Astrocyte (in vitro differentiated cells and primary cell): ENCODE measurements around the gene OR14C36. TPM values are rescaled to one million over a fixed set of nuclear protein-coding genes. Genes with fewer than 3 reads are reported as not detected.
"Not testable (repeated sequence)": the region's sequence is repeated elsewhere in the genome, so short reads cannot be mapped to it uniquely, and the experiment has no call there.

Experiments used
- DNase-seq: peaks from one replicate; pipeline ENCODE4 v3.0.0-alpha.2; 2010; ENCODE audit warnings: low read depth
- FAIRE-seq: peaks from 2 replicates; lab custom pipeline; 2011; peaks lifted over from hg19 to GRCh38; lab: Jason Lieb, UNC
- H2AFZ ChIP-seq: 2 replicates; pipeline ENCODE4 v1.6.0; 2012; ENCODE audit warnings: low read depth, low read length, inconsistent platforms
- H3K27ac ChIP-seq: 2 replicates; pipeline ENCODE4 v1.5.1; 2011; ENCODE audit warnings: low read depth, low read length, inconsistent platforms
- H3K27me3 ChIP-seq: 2 replicates; pipeline ENCODE4 v1.6.0; 2011; ENCODE audit warnings: low read length, inconsistent platforms; ENCODE audit not compliant: insufficient read depth
- H3K36me3 ChIP-seq: 2 replicates; pipeline ENCODE4 v1.5.1; 2011; ENCODE audit warnings: low read length, inconsistent platforms; ENCODE audit not compliant: insufficient read depth
- H3K4me1 ChIP-seq: 2 replicates; pipeline ENCODE4 v1.5.1; 2011; ENCODE audit warnings: low read length, inconsistent platforms; ENCODE audit not compliant: insufficient read depth
- H3K4me2 ChIP-seq: 2 replicates; pipeline ENCODE4 v1.6.0; 2012; ENCODE audit warnings: low read length, inconsistent platforms
- H3K4me3 ChIP-seq: 2 replicates; pipeline ENCODE4 v1.5.1; 2011; ENCODE audit warnings: low read depth, mild to moderate bottlenecking, low read length, inconsistent platforms; ENCODE audit not compliant: insufficient read depth
- H3K79me2 ChIP-seq: 2 replicates; pipeline ENCODE4 v1.6.0; 2012; ENCODE audit warnings: mild to moderate bottlenecking, low read length, inconsistent platforms; ENCODE audit not compliant: insufficient read depth
- H3K9ac ChIP-seq: 2 replicates; pipeline ENCODE4 v1.6.0; 2012; ENCODE audit warnings: mild to moderate bottlenecking, low read length, inconsistent platforms
- H3K9me3 ChIP-seq: 2 replicates; pipeline ENCODE4 v1.5.1; 2012; ENCODE audit warnings: low read depth, mild to moderate bottlenecking, low read length, inconsistent platforms; ENCODE audit not compliant: insufficient read depth
- H4K20me1 ChIP-seq: 2 replicates; pipeline ENCODE4 v1.6.0; 2012; ENCODE audit warnings: low read length, inconsistent platforms; ENCODE audit not compliant: insufficient read depth
- H3K27ac Mint-ChIP-seq: one replicate; pipeline ENCODE4 v1.8.0; 2021; ENCODE audit warnings: mild to moderate bottlenecking, mixed read lengths; ENCODE audit not compliant: unreplicated experiment
- H3K27me3 Mint-ChIP-seq: one replicate; pipeline ENCODE4 v1.8.0; 2021; ENCODE audit warnings: low read depth, mixed read lengths; ENCODE audit not compliant: unreplicated experiment
- H3K36me3 Mint-ChIP-seq: one replicate; pipeline ENCODE4 v1.8.0; 2021; ENCODE audit warnings: low read depth, mixed read lengths; ENCODE audit not compliant: unreplicated experiment
- H3K4me1 Mint-ChIP-seq: one replicate; pipeline ENCODE4 v1.8.0; 2021; ENCODE audit warnings: low read depth, mixed read lengths; ENCODE audit not compliant: unreplicated experiment
- H3K4me3 Mint-ChIP-seq: one replicate; pipeline ENCODE4 v1.8.0; 2021; ENCODE audit warnings: mild to moderate bottlenecking, moderate library complexity, mixed read lengths; ENCODE audit not compliant: unreplicated experiment
- H3K9me3 Mint-ChIP-seq: one replicate; pipeline ENCODE4 v1.8.0; 2021; ENCODE audit warnings: mild to moderate bottlenecking, mixed read lengths; ENCODE audit not compliant: unreplicated experiment
- CTCF ChIP-seq: IDR thresholded peaks from 2 replicates; pipeline ENCODE4 v1.5.1; 2011; ENCODE audit warnings: low read depth, mild to moderate bottlenecking, inconsistent platforms, low read length, moderate library complexity; ENCODE audit not compliant: insufficient read depth
- EZH2 ChIP-seq: IDR thresholded peaks from 2 replicates; pipeline ENCODE4 v1.6.1; 2012; ENCODE audit warnings: mild to moderate bottlenecking, low read length, inconsistent platforms; ENCODE audit not compliant: insufficient read depth
- total RNA-seq: library from RNA; stranded (reverse); gene quantifications from 2 replicates; pipeline ENCODE4 v1.2.1, GENCODE V29; 2021

OR14C36 gene
- total RNA-seq, 1 donor from 2014 or later = not detected

GRCh38 chr1:248306103-248306502 is 42.5 kb upstream of the OR14C36 start:
- H3K4me1 ChIP-seq = no peaks in the 10 kb centered on the region
- FAIRE-seq = no peak
- Mint-ChIP-seq H3K27me3 (no peaks in the 10 kb centered on the region), H3K9me3 (no peaks in the 10 kb centered on the region), H3K27ac (no peak overlapping the region), H3K4me3 (no peak overlapping the region), H3K36me3 (no peaks in the 10 kb centered on the region), H3K4me1 (no peaks in the 10 kb centered on the region)
- H3K27me3 ChIP-seq = no peaks in the 10 kb centered on the region
- no peak overlapping the region for H3K4me2 ChIP-seq
- no peak overlapping the region for H3K9ac ChIP-seq
- no peaks in the 10 kb centered on the region for H3K79me2 ChIP-seq
- no peaks in the 10 kb centered on the region for H4K20me1 ChIP-seq
- no peak for DNase-seq
- H3K27ac ChIP-seq = no peak overlapping the region
- H3K36me3 ChIP-seq = no peaks in the 10 kb centered on the region
- H3K9me3 ChIP-seq = no peaks in the 10 kb centered on the region
- H3K4me3 ChIP-seq = no peak overlapping the region
- no peak overlapping the region for H2AFZ ChIP-seq
- TF ChIP-seq EZH2 (no peak), CTCF (no peak)

DNA sequence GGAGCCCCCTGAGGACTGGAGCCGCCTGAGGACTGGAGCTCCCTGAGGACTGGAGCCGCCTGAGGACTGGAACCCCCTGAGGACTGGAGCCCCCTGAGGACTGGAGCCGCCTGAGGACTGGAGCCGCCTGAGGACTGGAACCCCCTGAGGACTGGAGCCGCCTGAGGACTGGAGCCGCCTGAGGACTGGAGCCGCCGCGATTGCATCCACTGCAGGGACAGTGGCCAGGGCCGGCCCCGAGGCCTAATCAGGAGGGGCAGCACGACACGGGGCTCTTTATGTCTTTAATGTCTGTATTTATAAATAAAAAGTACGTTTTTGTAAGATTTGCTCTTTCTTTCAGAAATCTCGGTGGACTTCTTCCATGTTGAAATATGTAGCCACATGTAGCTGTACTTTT is 41.8 kb upstream of the OR14C36 start:
- H3K4me1 Mint-ChIP-seq, H3K27ac ChIP-seq, H3K9me3 ChIP-seq, H4K20me1 ChIP-seq, H3K36me3 ChIP-seq, DNase-seq, H3K27ac Mint-ChIP-seq, H3K36me3 Mint-ChIP-seq, H3K27me3 ChIP-seq, H3K4me2 ChIP-seq, H3K4me3 ChIP-seq, H3K27me3 Mint-ChIP-seq, H3K4me3 Mint-ChIP-seq, H3K79me2 ChIP-seq, H3K9ac ChIP-seq, FAIRE-seq, H3K9me3 Mint-ChIP-seq, H3K4me1 ChIP-seq, H2AFZ ChIP-seq: not testable (repeated sequence)

DNA sequence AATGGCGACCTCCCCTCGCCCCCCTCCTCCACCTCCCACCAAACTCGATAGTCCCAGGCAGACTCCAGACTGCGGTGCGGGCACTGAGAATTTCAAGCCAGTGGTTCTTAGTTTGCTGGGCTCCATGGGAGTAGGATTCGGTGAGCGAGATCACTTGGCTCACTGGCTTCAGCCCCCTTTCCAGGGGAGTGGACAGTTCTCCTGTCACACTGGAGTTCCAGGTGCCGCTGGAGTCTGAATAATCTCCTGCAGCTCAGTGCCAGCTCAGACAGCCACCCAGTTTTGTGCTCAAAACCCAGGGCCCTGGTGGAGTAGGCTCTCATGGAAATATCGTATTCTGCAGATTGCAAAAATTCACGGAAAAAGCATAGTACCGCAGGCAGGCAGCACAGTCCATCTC is 31.8 kb upstream of the OR14C36 start:
- DNase-seq = no peak
- no peak overlapping the region for H3K9ac ChIP-seq
- Mint-ChIP-seq H3K4me3 (no peak overlapping the region), H3K27ac (no peak overlapping the region), H3K27me3 (no peaks in the 10 kb centered on the region), H3K9me3 (peaks cover 11% of the 10 kb centered on the region), H3K4me1 (no peaks in the 10 kb centered on the region), H3K36me3 (no peaks in the 10 kb centered on the region)
- peaks cover 6% of the 10 kb centered on the region for H3K9me3 ChIP-seq
- no peak overlapping the region for H3K4me2 ChIP-seq
- no peaks in the 10 kb centered on the region for H4K20me1 ChIP-seq
- no peak overlapping the region for H3K4me3 ChIP-seq
- no peaks in the 10 kb centered on the region for H3K36me3 ChIP-seq
- no peak overlapping the region for H2AFZ ChIP-seq
- no peak overlapping the region for H3K27ac ChIP-seq
- no peaks in the 10 kb centered on the region for H3K79me2 ChIP-seq
- TF ChIP-seq CTCF (no peak), EZH2 (no peak)
- no peaks in the 10 kb centered on the region for H3K27me3 ChIP-seq
- H3K4me1 ChIP-seq = no peaks in the 10 kb centered on the region
- FAIRE-seq = no peak
